GM19351 (cell line): ENCODE data around the gene CARF.
"Not testable (repeated sequence)": the region's sequence is repeated elsewhere in the genome, so short reads cannot be mapped to it uniquely, and the experiment has no call there.

Experiments used
- ATAC-seq: cut with Tn5 transposase; IDR thresholded peaks from one replicate; pipeline ENCODE4 v1.9.1; 2021; ENCODE audit warnings: mild to moderate bottlenecking, moderate library complexity; ENCODE audit not compliant: unreplicated experiment

Gene CARF

GRCh38 chr2:202933139-202933510 is 21.1 kb downstream of the CARF start:
- ATAC-seq: no peak

GRCh38 chr2:202933958-202934357 is 21.9 kb downstream of the CARF start:
- ATAC-seq: no peak

GRCh38 chr2:202934456-202934855 is 22.4 kb downstream of the CARF start:
- ATAC-seq: no peak

- no peak for ATAC-seq
These were observed 26.9 kb downstream of the CARF start for GRCh38 chr2:202938960-202939359.

- no peak for ATAC-seq
These were observed 29.7 kb downstream of the CARF start for GRCh38 chr2:202941771-202942170.

- ATAC-seq: no peak
These were observed 32.3 kb downstream of the CARF start for GRCh38 chr2:202944408-202944807.

GRCh38 chr2:202944816-202945215 is 32.7 kb downstream of the CARF start:
- ATAC-seq: no peak

GRCh38 chr2:202945497-202945896 is 33.4 kb downstream of the CARF start:
- no peak for ATAC-seq

GRCh38 chr2:202949333-202949732 is 37.3 kb downstream of the CARF start:
- not testable (repeated sequence) for ATAC-seq

GRCh38 chr2:202950592-202950991 is 38.5 kb downstream of the CARF start:
- no peak for ATAC-seq

- ATAC-seq: no peak
These were observed 48.4 kb downstream of the CARF start for GRCh38 chr2:202960524-202960923.

GRCh38 chr2:202963712-202964111 is 51.6 kb downstream of the CARF start:
- ATAC-seq: no peak

- no peak for ATAC-seq
These were observed 53.9 kb downstream of the CARF start for GRCh38 chr2:202965810-202966460.

GRCh38 chr2:202969404-202969803 is 57.3 kb downstream of the CARF start:
- not testable (repeated sequence) for ATAC-seq

- ATAC-seq: no peak
These were observed 64.7 kb downstream of the CARF start for GRCh38 chr2:202976809-202977208.

- no peak for ATAC-seq
These were observed 70.9 kb downstream of the CARF start for GRCh38 chr2:202982779-202983491.

GRCh38 chr2:202989749-202990148 is 77.7 kb downstream of the CARF start:
- no peak for ATAC-seq

- ATAC-seq: no peak
These were observed 78.4 kb downstream of the CARF start for GRCh38 chr2:202990501-202990900.

GRCh38 chr2:202997113-202997512 is 85.0 kb downstream of the CARF start:
- ATAC-seq: not testable (repeated sequence)

GRCh38 chr2:203002054-203002821 is 90.2 kb downstream of the CARF start:
- ATAC-seq: no peak

GRCh38 chr2:203003716-203004115 is 91.6 kb downstream of the CARF start:
- no peak for ATAC-seq
